ENCODE measurements around the gene MAPKAP1.
"Not testable (repeated sequence)": the region's sequence is repeated elsewhere in the genome, so short reads cannot be mapped to it uniquely, and the experiment has no call there.

MAPKAP1 gene

GRCh38 chr9:125409637-125410521, 297.1 kb downstream of the MAPKAP1 start:
- peak; percentile 78 for DNase-seq (ENCODE audit: low spot score)

- DNase-seq (ENCODE audit: low spot score) = no peak
Observed at GRCh38 chr9:125409217-125409636, 297.8 kb downstream of the MAPKAP1 start.

- DNase-seq (ENCODE audit: low spot score) = peak; percentile 97
Observed at GRCh38 chr9:125407974-125408900, 298.8 kb downstream of the MAPKAP1 start.

GRCh38 chr9:125407432-125407973, 299.5 kb downstream of the MAPKAP1 start:
- DNase-seq (ENCODE audit: low spot score) = no peak

GRCh38 chr9:125406810-125407087, 300.3 kb downstream of the MAPKAP1 start:
- DNase-seq (ENCODE audit: low spot score) = no peak

- no peak for DNase-seq (ENCODE audit: low spot score)
Observed at GRCh38 chr9:125405938-125406809, 300.8 kb downstream of the MAPKAP1 start.

- no peak for DNase-seq (ENCODE audit: low spot score)
Observed at GRCh38 chr9:125404733-125405132, 302.3 kb downstream of the MAPKAP1 start.

- no peak for DNase-seq (ENCODE audit: low spot score)
Observed at GRCh38 chr9:125400725-125401716, 306.0 kb downstream of the MAPKAP1 start.

GRCh38 chr9:125400232-125400631, 306.8 kb downstream of the MAPKAP1 start:
- not testable (repeated sequence) for DNase-seq (ENCODE audit: low spot score)

GRCh38 chr9:125399666-125400065, 307.3 kb downstream of the MAPKAP1 start:
- DNase-seq (ENCODE audit: low spot score) = no peak

- DNase-seq (ENCODE audit: low spot score) = no peak
Observed at GRCh38 chr9:125399165-125399564, 307.8 kb downstream of the MAPKAP1 start.

GRCh38 chr9:125398243-125398642, 308.8 kb downstream of the MAPKAP1 start:
- no peak for DNase-seq (ENCODE audit: low spot score)

GRCh38 chr9:125397736-125398135, 309.3 kb downstream of the MAPKAP1 start:
- DNase-seq (ENCODE audit: low spot score) = no peak

GRCh38 chr9:125396799-125397198, 310.2 kb downstream of the MAPKAP1 start:
- no peak for DNase-seq (ENCODE audit: low spot score)

- no peak for DNase-seq (ENCODE audit: low spot score)
Observed at GRCh38 chr9:125393426-125393825, 313.6 kb downstream of the MAPKAP1 start.

- no peak for DNase-seq (ENCODE audit: low spot score)
Observed at GRCh38 chr9:125391704-125392103, 315.3 kb downstream of the MAPKAP1 start.

- no peak for DNase-seq (ENCODE audit: low spot score)
Observed at GRCh38 chr9:125388978-125389377, 318.0 kb downstream of the MAPKAP1 start.

GRCh38 chr9:125387861-125388524, 319.0 kb downstream of the MAPKAP1 start:
- no peak for DNase-seq (ENCODE audit: low spot score)
